NCI-H774 (cell line): Measurements from ENCODE around the gene ZNG1F.
"Not testable (repeated sequence)": the region's sequence is repeated elsewhere in the genome, so short reads cannot be mapped to it uniquely, and the experiment has no call there.

Experiments
- DNase-seq: peaks from one replicate; lab custom pipeline; 2025; lab: John Stamatoyannopoulos, UW

ZNG1F gene

GRCh38 chr9:41189217-41189616 lies at the start of gene ZNG1F:
Gene ZNG1F, minus strand, starts transcription at chr9:41189317. Its CDS starts 59 bp downstream, at chr9:41189258.
- not testable (repeated sequence) for DNase-seq

- DNase-seq, result not testable (repeated sequence)
Observed at GRCh38 chr9:41237110-41237749, 48.1 kb upstream of the ZNG1F start.

- DNase-seq, result not testable (repeated sequence)
Observed at GRCh38 chr9:41236486-41237109, 47.5 kb upstream of the ZNG1F start.

- DNase-seq, result not testable (repeated sequence)
Observed at GRCh38 chr9:41234811-41235805, 46.0 kb upstream of the ZNG1F start.

- DNase-seq, result not testable (repeated sequence)
Observed at GRCh38 chr9:41234221-41234620, 45.1 kb upstream of the ZNG1F start.

- not testable (repeated sequence) for DNase-seq
Observed at GRCh38 chr9:41232326-41232725, 43.2 kb upstream of the ZNG1F start.

- not testable (repeated sequence) for DNase-seq
Observed at GRCh38 chr9:41230418-41230817, 41.3 kb upstream of the ZNG1F start.

GRCh38 chr9:41229408-41230401 lies 40.6 kb upstream of the ZNG1F start:
- DNase-seq, result no peak

- DNase-seq, result not testable (repeated sequence)
Observed at GRCh38 chr9:41219831-41220230, 30.7 kb upstream of the ZNG1F start.

GRCh38 chr9:41188439-41188838 lies 678 bp downstream of the ZNG1F start:
- DNase-seq, result not testable (repeated sequence)

GRCh38 chr9:41174994-41175393 lies 14.1 kb downstream of the ZNG1F start:
- not testable (repeated sequence) for DNase-seq

- DNase-seq, result not testable (repeated sequence)
Observed at GRCh38 chr9:41150116-41150515, 39.0 kb downstream of the ZNG1F start.

- not testable (repeated sequence) for DNase-seq
Observed at GRCh38 chr9:41141878-41142277, 47.2 kb downstream of the ZNG1F start.

GRCh38 chr9:41128581-41128980 lies 60.5 kb downstream of the ZNG1F start, which contains the start of gene FOXD4L6:
Gene FOXD4L6, minus strand, starts transcription at chr9:41128681. Its CDS starts 298 bp downstream, at chr9:41128383.
- DNase-seq, result not testable (repeated sequence)

GRCh38 chr9:41126746-41127446 lies 62.2 kb downstream of the ZNG1F start:
- not testable (repeated sequence) for DNase-seq

GRCh38 chr9:41125936-41126335 lies 63.2 kb downstream of the ZNG1F start:
- not testable (repeated sequence) for DNase-seq

GRCh38 chr9:41125109-41125658 lies 63.9 kb downstream of the ZNG1F start:
- not testable (repeated sequence) for DNase-seq

- DNase-seq, result not testable (repeated sequence)
Observed at GRCh38 chr9:41124250-41125108, 64.6 kb downstream of the ZNG1F start.

- not testable (repeated sequence) for DNase-seq
Observed at GRCh38 chr9:41123812-41124211, 65.3 kb downstream of the ZNG1F start.
